HepG2 (cell line): ENCODE results near the gene VARS2. TPM values are rescaled to one million over a fixed set of nuclear protein-coding genes. Genes with fewer than 3 reads are reported as not detected.

Experiments
- FOXK2 ChIP-seq: fragments of 450-650 bp; IDR thresholded peaks from 2 replicates; pipeline ENCODE4 v1.6.1; 2016
- RFX5 ChIP-seq: IDR thresholded peaks from 2 replicates; pipeline ENCODE4 v1.6.1; 2011; ENCODE audit warnings: low read depth, low read length, improper control_type of control experiment
- RFXAP ChIP-seq: sonication (generic); formaldehyde crosslinking; IDR thresholded peaks from 2 replicates; pipeline ENCODE4 v1.4.0; 2020; ENCODE audit warnings: missing genetic modification reagents, borderline replicate concordance
- SNAPC2 ChIP-seq: sonication (generic); formaldehyde crosslinking; IDR thresholded peaks from 2 replicates; pipeline ENCODE4 v1.8.1; 2022; ENCODE audit warnings: mild to moderate bottlenecking, missing genetic modification reagents
- SOX6 ChIP-seq, 2 experiments: fragments of 450-650 bp in 1 of 2; sonication (generic) in 1 of 2; formaldehyde crosslinking in 1 of 2; IDR thresholded peaks; 2 replicates each; pipeline versions ENCODE4 v1.4.0 to v1.6.1; 2017 to 2020; ENCODE audit warnings: antibody characterized with exemption in 1 of 2, mild to moderate bottlenecking in 1 of 2, missing genetic modification reagents in 1 of 2
- SP2 ChIP-seq: sonication (generic); formaldehyde crosslinking; IDR thresholded peaks from 2 replicates; pipeline ENCODE4 v1.5.1; 2020; ENCODE audit warnings: mild to moderate bottlenecking, missing genetic modification reagents
- ZBTB20 ChIP-seq: sonication (generic); formaldehyde crosslinking; IDR thresholded peaks from 2 replicates; pipeline ENCODE4 v1.8.1; 2023; ENCODE audit warnings: missing genetic modification reagents, low read depth, mild to moderate bottlenecking, borderline replicate concordance
- ZFP62 ChIP-seq: sonication (generic); formaldehyde crosslinking; IDR thresholded peaks from 2 replicates; pipeline ENCODE4 v1.4.0; 2020; ENCODE audit warnings: missing genetic modification reagents
- ZNF124 ChIP-seq: sonication (generic); formaldehyde crosslinking; IDR thresholded peaks from 2 replicates; pipeline ENCODE4 v1.4.0; 2020; ENCODE audit warnings: missing genetic modification reagents
- ZNF20 ChIP-seq: sonication (generic); formaldehyde crosslinking; IDR thresholded peaks from 2 replicates; pipeline ENCODE4 v1.4.0; 2020; ENCODE audit warnings: mild to moderate bottlenecking, moderate library complexity, missing genetic modification reagents
- ZNF737 ChIP-seq: sonication (generic); formaldehyde crosslinking; IDR thresholded peaks from 2 replicates; pipeline ENCODE4 v1.5.0; 2020; ENCODE audit warnings: missing genetic modification reagents, mild to moderate bottlenecking, borderline replicate concordance
- polyA plus RNA-seq, 8 experiments: library from polyadenylated mRNA; depleted of rRNA in 3 of 8; stranded (reverse) in 7 of 8; unstranded in 1 of 8; fragments of >200 nt; fragmentation: Illumina TruSeq in 4 of 8; extraction: Trizol in 4 of 8; gene quantifications; 2 replicates each; pipeline versions ENCODE4 v1.2.1 to v1.2.3, GENCODE V29; 2011 to 2016; ENCODE audit warnings: low read depth in 4 of 8, missing spikeins in 1 of 8, mixed read lengths in 1 of 8; ENCODE audit not compliant: insufficient read depth in 1 of 8
- total RNA-seq, 5 experiments: library from RNA; depleted of rRNA; stranded (reverse); fragments of >200 nt; fragmentation: Illumina TruSeq; extraction: Trizol; gene quantifications; 2 replicates each; pipeline ENCODE4 v1.2.3, GENCODE V29; 2016; ENCODE audit warnings: low read depth in 1 of 5
- TF ChIP-seq, protein P1 (sequence below): sonication (generic); formaldehyde crosslinking; IDR thresholded peaks from one replicate; pipeline ENCODE4 v1.5.1; 2020; ENCODE audit warnings: mild to moderate bottlenecking, missing genetic modification reagents; ENCODE audit errors: not compliant biosample characterization
- TF ChIP-seq, protein P2 (sequence below): IDR thresholded peaks from 2 replicates; pipeline ENCODE4 v1.6.1; 2016
- TF ChIP-seq, protein P3 (sequence below): sonication (generic); formaldehyde crosslinking; IDR thresholded peaks from 2 replicates; pipeline ENCODE4 v1.4.0; 2020; ENCODE audit warnings: missing genetic modification reagents, low read depth, mild to moderate bottlenecking, borderline replicate concordance
- TF ChIP-seq, protein P4 (sequence below): sonication (generic); formaldehyde crosslinking; IDR thresholded peaks from 2 replicates; pipeline ENCODE4 v1.5.1; 2020; ENCODE audit warnings: missing genetic modification reagents, mild to moderate bottlenecking, borderline replicate concordance

VARS2 gene
- total and polyA plus RNA-seq, 2 of the 13 experiments (the other 11 are each of a cell fraction or from before 2014, with no cell fraction given) = 61.8 to 71.8 TPM

DNA sequence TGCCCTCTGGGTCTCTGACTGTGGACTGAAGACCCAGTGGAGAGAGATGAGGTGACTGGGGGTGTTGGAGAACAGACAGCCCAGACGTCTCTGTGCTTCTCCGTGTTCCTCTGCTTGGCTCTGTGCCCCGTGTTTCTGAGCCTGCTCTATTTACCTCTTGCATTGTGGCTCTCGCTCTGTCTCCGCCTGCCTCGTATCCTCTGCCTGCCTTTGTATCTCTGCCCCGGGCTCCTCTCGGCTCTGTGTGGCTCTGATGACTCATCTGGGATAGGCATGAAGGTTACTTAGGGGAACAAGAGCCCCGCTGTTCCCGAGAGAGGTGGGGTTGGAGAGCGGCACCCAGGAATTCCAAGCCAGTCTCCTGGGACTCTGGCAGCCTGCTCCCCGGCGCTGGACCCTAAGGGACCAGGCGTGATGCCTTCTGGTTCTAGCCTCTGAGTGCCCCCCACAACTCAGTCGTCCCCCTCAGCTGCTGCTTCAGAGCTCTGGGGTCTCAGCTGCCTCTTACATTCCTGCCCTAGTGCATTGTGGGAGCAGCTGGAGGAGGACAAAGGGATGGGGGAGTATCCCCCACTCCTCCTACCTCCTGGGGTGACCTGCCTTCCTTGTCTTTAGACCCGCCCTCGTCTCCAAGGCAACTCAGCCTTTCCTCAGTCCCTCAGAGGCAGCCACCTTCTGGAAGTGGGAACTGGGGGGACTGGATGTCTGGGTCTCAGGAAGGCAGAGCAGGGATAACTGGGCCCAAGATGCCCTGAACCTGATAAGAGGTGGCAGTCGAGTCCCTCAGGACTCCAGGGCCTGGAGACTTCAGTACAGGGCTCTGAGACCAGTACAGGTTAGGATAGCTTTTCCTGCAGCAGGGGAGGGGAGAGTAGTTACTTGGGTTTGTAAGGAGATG lies 27.8 kb upstream of the VARS2 start (continued):
- TF ChIP-seq ZNF20 (CRISPR knock-in tag) (no peak), SOX6 (IDR thresholded peaks at IDR 0.05) (no peak), SOX6 (CRISPR knock-in tag; IDR thresholded peaks at IDR 0.05) (peak; percentile 24; the same call in 1 of the 2 replicates), ZBTB20 (CRISPR knock-in tag) (no peak), RFX5 (no peak), RFXAP (CRISPR knock-in tag) (0 out of 2 replicates have a peak, but pooled peaks have one; percentile 38), ZFP62 (no peak), FOXK2 (no peak), SP2 (CRISPR knock-in tag) (no peak), SNAPC2 (CRISPR knock-in tag) (no peak), ZNF124 (no peak), ZNF737 (CRISPR knock-in tag) (no peak)
- TF ChIP-seq, protein P1, sequence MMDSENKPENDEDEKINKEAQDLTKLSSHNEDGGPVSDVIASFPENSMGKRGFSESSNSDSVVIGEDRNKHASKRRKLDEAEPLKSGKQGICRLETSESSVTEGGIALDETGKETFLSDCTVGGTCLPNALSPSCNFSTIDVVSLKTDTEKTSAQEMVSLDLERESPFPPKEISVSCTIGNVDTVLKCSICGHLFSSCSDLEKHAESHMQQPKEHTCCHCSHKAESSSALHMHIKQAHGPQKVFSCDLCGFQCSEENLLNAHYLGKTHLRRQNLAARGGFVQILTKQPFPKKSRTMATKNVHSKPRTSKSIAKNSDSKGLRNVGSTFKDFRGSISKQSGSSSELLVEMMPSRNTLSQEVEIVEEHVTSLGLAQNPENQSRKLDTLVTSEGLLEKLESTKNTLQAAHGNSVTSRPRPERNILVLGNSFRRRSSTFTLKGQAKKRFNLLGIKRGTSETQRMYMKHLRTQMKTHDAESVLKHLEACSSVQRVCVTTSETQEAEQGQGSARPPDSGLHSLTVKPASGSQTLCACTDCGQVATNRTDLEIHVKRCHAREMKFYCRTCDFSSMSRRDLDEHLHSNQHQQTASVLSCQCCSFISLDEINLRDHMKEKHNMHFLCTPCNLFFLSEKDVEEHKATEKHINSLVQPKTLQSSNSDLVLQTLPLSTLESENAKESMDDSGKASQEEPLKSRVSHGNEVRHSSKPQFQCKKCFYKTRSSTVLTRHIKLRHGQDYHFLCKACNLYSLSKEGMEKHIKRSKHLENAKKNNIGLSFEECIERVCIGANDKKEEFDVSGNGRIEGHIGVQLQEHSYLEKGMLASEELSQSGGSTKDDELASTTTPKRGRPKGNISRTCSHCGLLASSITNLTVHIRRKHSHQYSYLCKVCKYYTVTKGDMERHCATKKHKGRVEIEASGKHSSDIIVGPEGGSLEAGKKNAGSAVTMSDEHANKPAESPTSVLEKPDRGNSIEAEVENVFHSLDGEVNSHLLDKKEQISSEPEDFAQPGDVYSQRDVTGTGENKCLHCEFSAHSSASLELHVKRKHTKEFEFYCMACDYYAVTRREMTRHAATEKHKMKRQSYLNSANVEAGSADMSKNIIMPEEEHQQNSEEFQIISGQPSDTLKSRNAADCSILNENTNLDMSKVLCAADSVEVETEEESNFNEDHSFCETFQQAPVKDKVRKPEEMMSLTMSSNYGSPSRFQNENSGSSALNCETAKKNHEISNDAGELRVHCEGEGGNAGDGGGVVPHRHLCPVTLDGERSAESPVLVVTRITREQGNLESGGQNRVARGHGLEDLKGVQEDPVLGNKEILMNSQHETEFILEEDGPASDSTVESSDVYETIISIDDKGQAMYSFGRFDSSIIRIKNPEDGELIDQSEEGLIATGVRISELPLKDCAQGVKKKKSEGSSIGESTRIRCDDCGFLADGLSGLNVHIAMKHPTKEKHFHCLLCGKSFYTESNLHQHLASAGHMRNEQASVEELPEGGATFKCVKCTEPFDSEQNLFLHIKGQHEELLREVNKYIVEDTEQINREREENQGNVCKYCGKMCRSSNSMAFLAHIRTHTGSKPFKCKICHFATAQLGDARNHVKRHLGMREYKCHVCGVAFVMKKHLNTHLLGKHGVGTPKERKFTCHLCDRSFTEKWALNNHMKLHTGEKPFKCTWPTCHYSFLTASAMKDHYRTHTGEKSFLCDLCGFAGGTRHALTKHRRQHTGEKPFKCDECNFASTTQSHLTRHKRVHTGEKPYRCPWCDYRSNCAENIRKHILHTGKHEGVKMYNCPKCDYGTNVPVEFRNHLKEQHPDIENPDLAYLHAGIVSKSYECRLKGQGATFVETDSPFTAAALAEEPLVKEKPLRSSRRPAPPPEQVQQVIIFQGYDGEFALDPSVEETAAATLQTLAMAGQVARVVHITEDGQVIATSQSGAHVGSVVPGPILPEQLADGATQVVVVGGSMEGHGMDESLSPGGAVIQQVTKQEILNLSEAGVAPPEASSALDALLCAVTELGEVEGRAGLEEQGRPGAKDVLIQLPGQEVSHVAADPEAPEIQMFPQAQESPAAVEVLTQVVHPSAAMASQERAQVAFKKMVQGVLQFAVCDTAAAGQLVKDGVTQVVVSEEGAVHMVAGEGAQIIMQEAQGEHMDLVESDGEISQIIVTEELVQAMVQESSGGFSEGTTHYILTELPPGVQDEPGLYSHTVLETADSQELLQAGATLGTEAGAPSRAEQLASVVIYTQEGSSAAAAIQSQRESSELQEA (CRISPR knock-in tag) = peak; percentile 40
- TF ChIP-seq, protein P2, sequence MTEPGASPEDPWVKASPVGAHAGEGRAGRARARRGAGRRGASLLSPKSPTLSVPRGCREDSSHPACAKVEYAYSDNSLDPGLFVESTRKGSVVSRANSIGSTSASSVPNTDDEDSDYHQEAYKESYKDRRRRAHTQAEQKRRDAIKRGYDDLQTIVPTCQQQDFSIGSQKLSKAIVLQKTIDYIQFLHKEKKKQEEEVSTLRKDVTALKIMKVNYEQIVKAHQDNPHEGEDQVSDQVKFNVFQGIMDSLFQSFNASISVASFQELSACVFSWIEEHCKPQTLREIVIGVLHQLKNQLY (CRISPR knock-in tag) = no peak
- TF ChIP-seq, protein P3, sequence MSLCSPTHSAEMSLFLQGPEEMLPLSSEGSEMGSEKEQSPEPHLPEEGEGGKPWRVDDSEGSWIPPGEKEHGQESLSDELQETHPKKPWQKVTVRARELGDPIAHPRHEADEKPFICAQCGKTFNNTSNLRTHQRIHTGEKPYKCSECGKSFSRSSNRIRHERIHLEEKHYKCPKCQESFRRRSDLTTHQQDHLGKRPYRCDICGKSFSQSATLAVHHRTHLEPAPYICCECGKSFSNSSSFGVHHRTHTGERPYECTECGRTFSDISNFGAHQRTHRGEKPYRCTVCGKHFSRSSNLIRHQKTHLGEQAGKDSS (CRISPR knock-in tag) = peak; percentile 42; the same call in 1 of the 2 replicates
- TF ChIP-seq, protein P4, sequence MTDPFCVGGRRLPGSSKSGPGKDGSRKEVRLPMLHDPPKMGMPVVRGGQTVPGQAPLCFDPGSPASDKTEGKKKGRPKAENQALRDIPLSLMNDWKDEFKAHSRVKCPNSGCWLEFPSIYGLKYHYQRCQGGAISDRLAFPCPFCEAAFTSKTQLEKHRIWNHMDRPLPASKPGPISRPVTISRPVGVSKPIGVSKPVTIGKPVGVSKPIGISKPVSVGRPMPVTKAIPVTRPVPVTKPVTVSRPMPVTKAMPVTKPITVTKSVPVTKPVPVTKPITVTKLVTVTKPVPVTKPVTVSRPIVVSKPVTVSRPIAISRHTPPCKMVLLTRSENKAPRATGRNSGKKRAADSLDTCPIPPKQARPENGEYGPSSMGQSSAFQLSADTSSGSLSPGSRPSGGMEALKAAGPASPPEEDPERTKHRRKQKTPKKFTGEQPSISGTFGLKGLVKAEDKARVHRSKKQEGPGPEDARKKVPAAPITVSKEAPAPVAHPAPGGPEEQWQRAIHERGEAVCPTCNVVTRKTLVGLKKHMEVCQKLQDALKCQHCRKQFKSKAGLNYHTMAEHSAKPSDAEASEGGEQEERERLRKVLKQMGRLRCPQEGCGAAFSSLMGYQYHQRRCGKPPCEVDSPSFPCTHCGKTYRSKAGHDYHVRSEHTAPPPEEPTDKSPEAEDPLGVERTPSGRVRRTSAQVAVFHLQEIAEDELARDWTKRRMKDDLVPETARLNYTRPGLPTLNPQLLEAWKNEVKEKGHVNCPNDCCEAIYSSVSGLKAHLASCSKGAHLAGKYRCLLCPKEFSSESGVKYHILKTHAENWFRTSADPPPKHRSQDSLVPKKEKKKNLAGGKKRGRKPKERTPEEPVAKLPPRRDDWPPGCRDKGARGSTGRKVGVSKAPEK (CRISPR knock-in tag) = 0 out of 2 replicates have a peak, but pooled peaks have one; percentile 7
